PC-9 (cell line): ENCODE results near the gene ALK. TPM values are rescaled to one million over a fixed set of nuclear protein-coding genes. Genes with fewer than 3 reads are reported as not detected.

Experiments used
- BruUV-seq: library from RNA; stranded (reverse); fragments of 400-500 nt; replicated peaks from 2 replicates; lab custom pipeline; 2021; lab: Mats Ljungman, UMichigan
- CTCF ChIA-PET: fragments of 300-600 bp; sonication (Branson Sonifier 250); formaldehyde crosslinking; loops from one replicate; lab custom pipeline; 2022; ENCODE audit warnings: antibody characterized with exemption; lab: Charles Lee
- POLR2A ChIA-PET: fragments of 300-600 bp; sonication (Branson Sonifier 250); formaldehyde crosslinking; loops from one replicate; lab custom pipeline; 2022; ENCODE audit warnings: antibody characterized with exemption; ENCODE audit not compliant: unreplicated experiment; lab: Charles Lee
- DNase-seq, 2 experiments: peaks; one replicate each; pipeline versions ENCODE4 v3.0.0 to v3.0.0-alpha.2; 2015 to 2022; ENCODE audit warnings: mixed read lengths in 1 of 2
- H2AFZ ChIP-seq: fragments of 200-600 bp; sonication (generic); 2 replicates; pipeline ENCODE4 v1.8.1; 2017; ENCODE audit warnings: antibody characterized with exemption
- H3F3A ChIP-seq: fragments of 200-600 bp; sonication (generic); 2 replicates; pipeline ENCODE4 v1.8.1; 2017; ENCODE audit warnings: antibody characterized with exemption, mild to moderate bottlenecking, low read depth; ENCODE audit not compliant: insufficient read depth
- H3K27ac ChIP-seq: fragments of 200-600 bp; sonication (generic); 2 replicates; pipeline ENCODE4 v1.6.1; 2016; ENCODE audit warnings: mixed run types
- H3K27me3 ChIP-seq: fragments of 200-600 bp; sonication (generic); 2 replicates; pipeline ENCODE4 v1.6.1; 2016; ENCODE audit warnings: low read depth, mixed run types; ENCODE audit not compliant: insufficient read depth
- H3K36me3 ChIP-seq: fragments of 200-600 bp; sonication (generic); 2 replicates; pipeline ENCODE4 v1.6.1; 2016; ENCODE audit warnings: low read depth, mixed run types
- H3K4me1 ChIP-seq: fragments of 200-600 bp; sonication (generic); replicated peaks from 2 replicates; pipeline ENCODE4 v1.6.1; 2016; ENCODE audit warnings: mixed run types; ENCODE audit not compliant: insufficient read depth
- H3K4me2 ChIP-seq: fragments of 200-600 bp; sonication (generic); 2 replicates; pipeline ENCODE4 v1.6.1; 2017; ENCODE audit warnings: mixed run types
- H3K4me3 ChIP-seq: fragments of 200-600 bp; sonication (generic); 2 replicates; pipeline ENCODE4 v1.6.1; 2016; ENCODE audit warnings: mixed run types
- H3K79me2 ChIP-seq: fragments of 200-600 bp; sonication (generic); 2 replicates; pipeline ENCODE4 v1.6.1; 2017; ENCODE audit warnings: low read depth, mixed run types
- H3K9me2 ChIP-seq: fragments of 200-600 bp; sonication (generic); 2 replicates; pipeline ENCODE4 v1.8.1; 2017; ENCODE audit warnings: mild to moderate bottlenecking; ENCODE audit not compliant: insufficient read depth
- H3K9me3 ChIP-seq: fragments of 200-600 bp; sonication (generic); 2 replicates; pipeline ENCODE4 v1.8.1; 2016; ENCODE audit warnings: low read depth; ENCODE audit not compliant: insufficient read depth
- H4K20me1 ChIP-seq: fragments of 200-600 bp; sonication (generic); 2 replicates; pipeline ENCODE4 v1.8.1; 2017; ENCODE audit not compliant: insufficient read depth
- CTCF ChIP-seq: fragments of 200-600 bp; sonication (generic); conservative IDR thresholded peaks from 2 replicates; pipeline ENCODE4 v1.6.1; 2017; ENCODE audit warnings: mixed run types, antibody characterized with exemption, mild to moderate bottlenecking, moderate library complexity
- EZH2 ChIP-seq: fragments of 200-600 bp; sonication (generic); IDR thresholded peaks from 2 replicates; pipeline ENCODE4 v1.8.0; 2017; ENCODE audit warnings: antibody characterized with exemption, low read depth
- intact Hi-C: fragments of 100-400 bp; cut with micrococcal nuclease; formaldehyde crosslinking; loops from one replicate; pipeline ENCODE4 v1.10.0; 2022; ENCODE audit not compliant: unreplicated experiment
- total RNA-seq: library from RNA; stranded (reverse); gene quantifications from 2 replicates; pipeline ENCODE4 v1.2.3, GENCODE V29; 2021

ALK gene
- total RNA-seq, 1 experiment from 2014 or later, result not detected

- Histone ChIP-seq H3K4me3 (no peak overlapping the region), H3K27ac (no peak overlapping the region), H3K4me2 (no peak overlapping the region), H2AFZ (no peak overlapping the region), H3K36me3 (no peaks in the 10 kb centered on the region), H3K27me3 (peaks cover under 1% of the 10 kb centered on the region; the same call in 1 of the 2 replicates), H3K4me1 (no peaks in the 10 kb centered on the region), H4K20me1 (no peaks in the 10 kb centered on the region), H3F3A (no peaks in the 10 kb centered on the region), H3K9me2 (no peaks in the 10 kb centered on the region), H3K9me3 (no peaks in the 10 kb centered on the region), H3K79me2 (no peaks in the 10 kb centered on the region)
- intact Hi-C loops, result no loop called here
- ChIA-PET CTCF (no interaction called here), POLR2A (no interaction called here)
- no peak for DNase-seq
- TF ChIP-seq EZH2 (no peak), CTCF (no peak)
- no TSS peak for BruUV-seq
Observed at GRCh38 chr2:29705616-29706015, 215.8 kb downstream of the ALK start.

GRCh38 chr2:29703336-29703735, 218.1 kb downstream of the ALK start:
- no peaks in the 10 kb centered on the region for H4K20me1 ChIP-seq
- CTCF ChIA-PET, result no interaction called here
- no TSS peak for BruUV-seq
- no peak overlapping the region for H3K4me3 ChIP-seq
- no peaks in the 10 kb centered on the region for H3K36me3 ChIP-seq
- H3K27ac ChIP-seq, result no peak overlapping the region
- H3K27me3 ChIP-seq, result peaks cover 20% of the 10 kb centered on the region
- H3K79me2 ChIP-seq, result no peaks in the 10 kb centered on the region
- no peaks in the 10 kb centered on the region for H3K9me2 ChIP-seq
- H3K4me1 ChIP-seq, result no peaks in the 10 kb centered on the region
- POLR2A ChIA-PET, result no interaction called here
- no peaks in the 10 kb centered on the region for H3F3A ChIP-seq
- intact Hi-C loops, result no loop called here
- no peak overlapping the region for H3K4me2 ChIP-seq
- DNase-seq, result no peak
- TF ChIP-seq CTCF (no peak), EZH2 (no peak)
- H3K9me3 ChIP-seq, result no peaks in the 10 kb centered on the region
- H2AFZ ChIP-seq, result no peak overlapping the region

- ChIA-PET CTCF (no interaction called here), POLR2A (no interaction called here)
- Histone ChIP-seq H3K4me1 (no peaks in the 10 kb centered on the region), H3K27ac (no peak overlapping the region), H2AFZ (no peak overlapping the region), H4K20me1 (no peaks in the 10 kb centered on the region), H3K36me3 (no peaks in the 10 kb centered on the region), H3K79me2 (no peaks in the 10 kb centered on the region), H3K4me3 (no peak overlapping the region), H3K9me3 (no peaks in the 10 kb centered on the region), H3K4me2 (no peak overlapping the region), H3K27me3 (peaks cover 20% of the 10 kb centered on the region), H3K9me2 (no peaks in the 10 kb centered on the region), H3F3A (no peaks in the 10 kb centered on the region)
- no TSS peak for BruUV-seq
- intact Hi-C loops, result no loop called here
- no peak for DNase-seq
- no peak for TF ChIP-seq EZH2
Observed at GRCh38 chr2:29702276-29702675, 219.1 kb downstream of the ALK start.

GRCh38 chr2:29700560-29700959, 220.8 kb downstream of the ALK start:
- Histone ChIP-seq H3K27ac (no peak overlapping the region), H4K20me1 (no peaks in the 10 kb centered on the region), H3K4me3 (no peak overlapping the region), H3K4me2 (no peak overlapping the region), H2AFZ (no peak overlapping the region), H3K27me3 (peaks cover 21% of the 10 kb centered on the region), H3K9me3 (no peaks in the 10 kb centered on the region), H3K9me2 (no peaks in the 10 kb centered on the region), H3F3A (no peaks in the 10 kb centered on the region), H3K36me3 (no peaks in the 10 kb centered on the region), H3K79me2 (no peaks in the 10 kb centered on the region), H3K4me1 (no peaks in the 10 kb centered on the region)
- TF ChIP-seq EZH2 (no peak), CTCF (no peak)
- CTCF ChIA-PET, result no interaction called here
- POLR2A ChIA-PET, result no interaction called here
- intact Hi-C loops, result no loop called here
- BruUV-seq, result no TSS peak
- DNase-seq, result no peak
